Endothelial cell of umbilical vein (primary cell): ENCODE data around the gene AMZ1.

Source experiments
- CTCF ChIP-seq, 2 donors: IDR thresholded peaks; 1 replicate in 1 of 2; 2 replicates in 1 of 2; pipeline ENCODE4 v1.5.1; 2011; ENCODE audit warnings: low read length in 2 of 2, mild to moderate bottlenecking in 2 of 2, moderate library complexity in 2 of 2, control low read depth in 1 of 2, inconsistent platforms in 1 of 2, low read depth in 1 of 2; ENCODE audit not compliant: insufficient read depth in 1 of 2; ENCODE audit errors: extremely low read depth in 1 of 2
- MYC ChIP-seq: IDR thresholded peaks from one replicate; pipeline ENCODE4 v1.6.1; 2011; ENCODE audit warnings: mild to moderate bottlenecking, low read depth, low read length

- TF ChIP-seq CTCF (IDR thresholded peaks at IDR 0.05; ENCODE audit: extremely low read depth in 1 of 2, insufficient read depth in 1 of 2, low read depth in 1 of 2, low read length in 2 of 2), result no peak
- no peak for TF ChIP-seq MYC
Observed at GRCh38 chr7:2764621-2765020, 76.6 kb downstream of the AMZ1 start.
